Activated CD4-positive, alpha-beta T cell treated with anti-CD3 and anti-CD28 coated beads, Interleukin-2, Interleukin-6, amounts not matched to agents 100 ng/mL and 50 ng/mL, durations not matched to agents 16 hours and 8 hours (primary cell): ENCODE results near the gene ELMO1.
A peak's percentile ranks its signal among the peaks of the same experiment; 100 is the strongest.

Experiments used
- DNase-seq: peaks from one replicate; pipeline ENCODE4 v3.0.0-alpha.2; 2020

ELMO1 gene

GRCh38 chr7:37342688-37343471 is 105.8 kb downstream of the ELMO1 start:
- peak; percentile 89 for DNase-seq

GRCh38 chr7:37342176-37342687 is 106.4 kb downstream of the ELMO1 start:
- DNase-seq = peak; percentile 36

- peak; percentile 76 for DNase-seq
Measured at GRCh38 chr7:37341033-37341630, 107.5 kb downstream of the ELMO1 start.

GRCh38 chr7:37338966-37339365 is 109.7 kb downstream of the ELMO1 start:
- no peak for DNase-seq

GRCh38 chr7:37337522-37337921 is 111.1 kb downstream of the ELMO1 start:
- DNase-seq = no peak

GRCh38 chr7:37336259-37336658 is 112.4 kb downstream of the ELMO1 start:
- DNase-seq = peak; percentile 75

GRCh38 chr7:37333075-37333474 is 115.6 kb downstream of the ELMO1 start:
- DNase-seq = no peak

GRCh38 chr7:37332243-37333016 is 116.2 kb downstream of the ELMO1 start:
- no peak for DNase-seq

GRCh38 chr7:37330775-37331174 is 117.9 kb downstream of the ELMO1 start:
- DNase-seq = no peak

GRCh38 chr7:37329940-37330339 is 118.7 kb downstream of the ELMO1 start:
- DNase-seq = no peak

- no peak for DNase-seq
Measured at GRCh38 chr7:37327288-37327687, 121.4 kb downstream of the ELMO1 start.

- DNase-seq = no peak
Measured at GRCh38 chr7:37323966-37324365, 124.7 kb downstream of the ELMO1 start.

- DNase-seq = no peak
Measured at GRCh38 chr7:37322831-37323230, 125.8 kb downstream of the ELMO1 start.

GRCh38 chr7:37320848-37321468 is 127.7 kb downstream of the ELMO1 start:
- DNase-seq = no peak

- DNase-seq = no peak
Measured at GRCh38 chr7:37320140-37320847, 128.4 kb downstream of the ELMO1 start.

- DNase-seq = no peak
Measured at GRCh38 chr7:37318541-37318940, 130.1 kb downstream of the ELMO1 start.

- no peak for DNase-seq
Measured at GRCh38 chr7:37315772-37316715, 132.6 kb downstream of the ELMO1 start.

GRCh38 chr7:37312608-37313007 is 136.1 kb downstream of the ELMO1 start:
- no peak for DNase-seq

GRCh38 chr7:37311355-37311754 is 137.3 kb downstream of the ELMO1 start:
- DNase-seq = peak; percentile 42

GRCh38 chr7:37310327-37311080 is 138.2 kb downstream of the ELMO1 start:
- DNase-seq = no peak
